HCT116 (cell line): Measurements from ENCODE around the gene SPATA6. TPM values are rescaled to one million over a fixed set of nuclear protein-coding genes. Genes with fewer than 3 reads are reported as not detected.

Source experiments
- ATAC-seq: fragments of 200-7000 bp; cut with Tn5 transposase; 2 replicates; pipeline ENCODE4 v1.9.1; 2020; ENCODE audit warnings: mild to moderate bottlenecking, moderate library complexity
- BruUV-seq: library from RNA; stranded (reverse); fragments of 400-500 nt; replicated peaks from 2 replicates; lab custom pipeline; 2021; lab: Mats Ljungman, UMichigan
- CTCF ChIA-PET: fragments of 300-600 bp; sonication (Branson Sonifier 250); formaldehyde crosslinking; loops from one replicate; lab custom pipeline; 2021; ENCODE audit warnings: antibody characterized with exemption; lab: Charles Lee
- POLR2A ChIA-PET: fragments of 300-600, 350-600 bp; sonication (Branson Sonifier 250); formaldehyde crosslinking; loops from one replicate; lab custom pipeline; 2021; ENCODE audit warnings: antibody characterized with exemption; lab: Charles Lee
- RAD21 ChIA-PET, 2 experiments: fragments of 300-600 bp; sonication (Branson Sonifier 250); formaldehyde crosslinking; loops; one replicate each; lab custom pipeline; 2023; ENCODE audit warnings: low total read pairs in 2 of 2; ENCODE audit not compliant: uncharacterized antibody in 2 of 2, unreplicated experiment in 2 of 2, low non-redundant PET in 1 of 2; lab: Charles Lee
- DNase-seq: peaks from one replicate; pipeline ENCODE4 v3.0.0-alpha.2; 2010; ENCODE audit warnings: low read depth, low spot score
- H2AFZ ChIP-seq: fragments of 200-600 bp; shearing (Covaris generic), sonication (generic); 2 replicates; pipeline ENCODE4 v1.6.1; 2017; ENCODE audit warnings: low read depth, mixed run types, mixed read lengths, antibody characterized with exemption, low read length; ENCODE audit not compliant: poor library complexity, severe bottlenecking
- H3K27ac ChIP-seq: 2 replicates; pipeline ENCODE4 v1.5.1; 2012; ENCODE audit warnings: low read depth, low read length
- H3K27me3 ChIP-seq: fragments of 200-600 bp; sonication (generic); 2 replicates; pipeline ENCODE4 v1.6.1; 2016; ENCODE audit warnings: mixed run types, low read length, mixed read lengths; ENCODE audit not compliant: insufficient read depth
- H3K36me3 ChIP-seq, 2 experiments: fragments of 200-500 bp in 1 of 2; fragments of 200-600 bp in 1 of 2; sonication (Bioruptor generic) in 1 of 2; sonication (generic) in 1 of 2; 2 replicates each; pipeline versions ENCODE4 v1.5.1 to v1.6.1; 2014 to 2016; ENCODE audit warnings: low read length in 2 of 2, inconsistent platforms in 1 of 2, mixed read lengths in 1 of 2, mixed run types in 1 of 2; ENCODE audit not compliant: insufficient read depth in 2 of 2, control insufficient read depth in 1 of 2
- H3K4me1 ChIP-seq, 2 experiments: fragments of 200-600 bp in 1 of 2; sonication (generic) in 1 of 2; 2 replicates each; pipeline versions ENCODE4 v1.5.1 to v1.6.1; 2012 to 2017; ENCODE audit warnings: low read length in 2 of 2, inconsistent platforms in 1 of 2, mild to moderate bottlenecking in 1 of 2, mixed read lengths in 1 of 2, mixed run types in 1 of 2, moderate library complexity in 1 of 2; ENCODE audit not compliant: insufficient read depth in 2 of 2, control insufficient read depth in 1 of 2
- H3K4me2 ChIP-seq: fragments of 200-600 bp; sonication (generic); 2 replicates; pipeline ENCODE4 v1.6.1; 2017; ENCODE audit warnings: mixed run types, low read length, mixed read lengths
- H3K4me3 ChIP-seq, 2 experiments: fragments of 200-600 bp in 1 of 2; sonication (generic) in 1 of 2; replicated peaks in 1 of 2; 2 replicates each; pipeline ENCODE4 v1.5.1; 2011 to 2016; ENCODE audit warnings: low read length in 2 of 2, control low read depth in 1 of 2, low read depth in 1 of 2, mild to moderate bottlenecking in 1 of 2, mixed read lengths in 1 of 2, mixed run types in 1 of 2
- H3K79me2 ChIP-seq: fragments of 200-600 bp; sonication (generic); 2 replicates; pipeline ENCODE4 v1.6.1; 2017; ENCODE audit warnings: mild to moderate bottlenecking, mixed run types, low read length, moderate library complexity, mixed read lengths; ENCODE audit not compliant: insufficient read depth
- H3K9ac ChIP-seq: fragments of 200-600 bp; sonication (generic); 2 replicates; pipeline ENCODE4 v1.6.1; 2016; ENCODE audit warnings: low read length, mixed read lengths
- H3K9me2 ChIP-seq: fragments of 200-600 bp; sonication (generic), shearing (Covaris generic); 2 replicates; pipeline ENCODE4 v1.6.1; 2017; ENCODE audit warnings: mixed run types, mild to moderate bottlenecking, moderate library complexity; ENCODE audit not compliant: insufficient read depth
- H3K9me3 ChIP-seq, 2 experiments: fragments of 200-500 bp in 1 of 2; fragments of 200-600 bp in 1 of 2; sonication (Bioruptor generic) in 1 of 2; sonication (generic) in 1 of 2; 2 replicates each; pipeline ENCODE4 v1.6.1; 2014 to 2017; ENCODE audit warnings: low read length in 2 of 2, mixed read lengths in 2 of 2, inconsistent platforms in 1 of 2, low read depth in 1 of 2, mild to moderate bottlenecking in 1 of 2, mixed run types in 1 of 2, moderate library complexity in 1 of 2; ENCODE audit not compliant: control insufficient read depth in 1 of 2, insufficient read depth in 1 of 2
- H4K20me1 ChIP-seq: fragments of 200-600 bp; sonication (generic), shearing (Covaris generic); 2 replicates; pipeline ENCODE4 v1.6.1; 2017; ENCODE audit warnings: mixed run types, mild to moderate bottlenecking, moderate library complexity; ENCODE audit not compliant: insufficient read depth
- CBX3 ChIP-seq: IDR thresholded peaks from 2 replicates; pipeline ENCODE4 v1.6.1; 2012; ENCODE audit warnings: low read depth
- CEBPB ChIP-seq: IDR thresholded peaks from 2 replicates; pipeline ENCODE4 v1.6.1; 2012; ENCODE audit warnings: low read depth
- CTCF ChIP-seq, 3 experiments: fragments of 200-600 bp in 1 of 3; sonication (generic) in 1 of 3; IDR thresholded peaks in 2 of 3; conservative IDR thresholded peaks in 1 of 3; 2 replicates each; pipeline ENCODE4 v1.5.1; 2012 to 2017; ENCODE audit warnings: low read depth in 2 of 3, low read length in 2 of 3, antibody characterized with exemption in 1 of 3, borderline replicate concordance in 1 of 3, control low read depth in 1 of 3, mild to moderate bottlenecking in 1 of 3, mixed read lengths in 1 of 3, mixed run types in 1 of 3, moderate library complexity in 1 of 3; ENCODE audit not compliant: insufficient read depth in 1 of 3
- EGR1 ChIP-seq: IDR thresholded peaks from 2 replicates; pipeline ENCODE4 v1.6.1; 2012; ENCODE audit warnings: low read depth
- ELF1 ChIP-seq: IDR thresholded peaks from 2 replicates; pipeline ENCODE4 v1.6.1; 2012; ENCODE audit warnings: low read depth, borderline replicate concordance
- EZH2 ChIP-seq: fragments of 200-600 bp; sonication (generic); IDR thresholded peaks from 2 replicates; pipeline ENCODE4 v1.6.1; 2017; ENCODE audit warnings: antibody characterized with exemption, mixed run types
- EZH2phosphoT487 ChIP-seq: fragments of 200-600 bp; IDR thresholded peaks from 2 replicates; pipeline ENCODE4 v1.6.1; 2018; ENCODE audit warnings: antibody characterized with exemption, borderline replicate concordance
- FOSL1 ChIP-seq: IDR thresholded peaks from 2 replicates; pipeline ENCODE4 v1.6.1; 2012; ENCODE audit warnings: low read depth
- POLR2A ChIP-seq: IDR thresholded peaks from 2 replicates; pipeline ENCODE4 v1.7.0; 2011; ENCODE audit warnings: borderline replicate concordance; ENCODE audit not compliant: insufficient read depth, insufficient read length; ENCODE audit errors: extremely low read depth
- RAD21 ChIP-seq: IDR thresholded peaks from 2 replicates; pipeline ENCODE4 v1.6.1; 2012; ENCODE audit warnings: low read depth, mild to moderate bottlenecking
- SP1 ChIP-seq: IDR thresholded peaks from 2 replicates; pipeline ENCODE4 v1.6.1; 2012; ENCODE audit warnings: low read depth
- SRF ChIP-seq: IDR thresholded peaks from 2 replicates; pipeline ENCODE4 v1.6.1; 2012; ENCODE audit warnings: low read depth
- ZFX ChIP-seq: fragments of 450-650 bp; IDR thresholded peaks from 2 replicates; pipeline ENCODE4 v1.6.1; 2017
- ZNF274 ChIP-seq: fragments of 200-500 bp; sonication (Bioruptor generic); IDR thresholded peaks from 2 replicates; pipeline ENCODE4 v1.6.1; 2014; ENCODE audit warnings: mild to moderate bottlenecking, low read depth, low read length, inconsistent platforms
- intact Hi-C: fragments of 100-400 bp; cut with micrococcal nuclease; formaldehyde crosslinking; loops from 2 replicates; pipeline ENCODE4 v1.10.0; 2022
- total RNA-seq: library from RNA; stranded (reverse); gene quantifications from one replicate; pipeline ENCODE4 v1.2.1, GENCODE V29; 2021; ENCODE audit not compliant: unreplicated experiment
- TF ChIP-seq, protein P1 (sequence below): IDR thresholded peaks from 2 replicates; pipeline ENCODE4 v1.6.1; 2012
- TF ChIP-seq, protein P2 (sequence below): IDR thresholded peaks from 2 replicates; pipeline ENCODE4 v1.6.1; 2012; ENCODE audit warnings: low read depth
- TF ChIP-seq, protein P3 (sequence below): IDR thresholded peaks from 2 replicates; pipeline ENCODE4 v1.6.1; 2012

SPATA6 gene
- total RNA-seq, 1 experiment from 2014 or later = 8.6 TPM

GRCh38 chr1:48374785-48375184 is 97.2 kb downstream of the SPATA6 start:
- Histone ChIP-seq H2AFZ (no peak overlapping the region), H3K4me3 (no peak overlapping the region)
- CTCF ChIA-PET = no interaction called here

DNA sequence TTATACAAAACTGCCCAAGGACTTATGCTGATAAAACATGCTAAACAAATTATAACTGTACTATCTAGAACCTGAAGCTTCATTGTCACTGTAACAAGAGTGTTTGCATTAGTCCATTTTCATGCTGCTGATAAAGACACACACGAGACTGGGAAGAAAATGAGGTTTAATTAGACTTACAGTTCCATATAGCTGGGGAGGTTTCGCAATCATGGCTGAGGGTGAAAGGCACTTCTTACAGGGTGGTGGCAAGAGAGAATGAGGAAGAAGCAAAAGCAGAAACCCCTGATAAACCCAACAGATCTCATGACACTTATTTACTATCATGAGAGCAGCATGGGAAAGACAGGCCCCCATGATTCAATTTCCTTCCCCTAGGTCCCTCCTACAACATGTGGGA is 100.4 kb downstream of the SPATA6 start:
- no TSS peak for BruUV-seq
- RAD21 ChIA-PET = no interaction called here
- H3K27me3 ChIP-seq = no peaks in the 10 kb centered on the region
- intact Hi-C loops = no loop called here
- DNase-seq = no peak
- H3K79me2 ChIP-seq = no peaks in the 10 kb centered on the region
- TF ChIP-seq ELF1 (no peak), EGR1 (no peak), RAD21 (no peak), EZH2 (no peak), FOSL1 (no peak), POLR2A (no peak), CTCF (IDR thresholded peaks at IDR 0.05 in 2 of 3, conservative IDR thresholded peaks at IDR 0.05 in 1 of 3; ENCODE audit: borderline replicate concordance in 1 of 3, insufficient read depth in 1 of 3, low read depth in 2 of 3, low read length in 2 of 3) (no peak), CBX3 (no peak), EZH2phosphoT487 (no peak), SRF (no peak), SP1 (no peak), ZFX (no peak), ZNF274 (no peak), CEBPB (no peak)
- TF ChIP-seq, protein P1, sequence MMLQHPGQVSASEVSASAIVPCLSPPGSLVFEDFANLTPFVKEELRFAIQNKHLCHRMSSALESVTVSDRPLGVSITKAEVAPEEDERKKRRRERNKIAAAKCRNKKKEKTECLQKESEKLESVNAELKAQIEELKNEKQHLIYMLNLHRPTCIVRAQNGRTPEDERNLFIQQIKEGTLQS = no peak
- TF ChIP-seq, protein P2, sequence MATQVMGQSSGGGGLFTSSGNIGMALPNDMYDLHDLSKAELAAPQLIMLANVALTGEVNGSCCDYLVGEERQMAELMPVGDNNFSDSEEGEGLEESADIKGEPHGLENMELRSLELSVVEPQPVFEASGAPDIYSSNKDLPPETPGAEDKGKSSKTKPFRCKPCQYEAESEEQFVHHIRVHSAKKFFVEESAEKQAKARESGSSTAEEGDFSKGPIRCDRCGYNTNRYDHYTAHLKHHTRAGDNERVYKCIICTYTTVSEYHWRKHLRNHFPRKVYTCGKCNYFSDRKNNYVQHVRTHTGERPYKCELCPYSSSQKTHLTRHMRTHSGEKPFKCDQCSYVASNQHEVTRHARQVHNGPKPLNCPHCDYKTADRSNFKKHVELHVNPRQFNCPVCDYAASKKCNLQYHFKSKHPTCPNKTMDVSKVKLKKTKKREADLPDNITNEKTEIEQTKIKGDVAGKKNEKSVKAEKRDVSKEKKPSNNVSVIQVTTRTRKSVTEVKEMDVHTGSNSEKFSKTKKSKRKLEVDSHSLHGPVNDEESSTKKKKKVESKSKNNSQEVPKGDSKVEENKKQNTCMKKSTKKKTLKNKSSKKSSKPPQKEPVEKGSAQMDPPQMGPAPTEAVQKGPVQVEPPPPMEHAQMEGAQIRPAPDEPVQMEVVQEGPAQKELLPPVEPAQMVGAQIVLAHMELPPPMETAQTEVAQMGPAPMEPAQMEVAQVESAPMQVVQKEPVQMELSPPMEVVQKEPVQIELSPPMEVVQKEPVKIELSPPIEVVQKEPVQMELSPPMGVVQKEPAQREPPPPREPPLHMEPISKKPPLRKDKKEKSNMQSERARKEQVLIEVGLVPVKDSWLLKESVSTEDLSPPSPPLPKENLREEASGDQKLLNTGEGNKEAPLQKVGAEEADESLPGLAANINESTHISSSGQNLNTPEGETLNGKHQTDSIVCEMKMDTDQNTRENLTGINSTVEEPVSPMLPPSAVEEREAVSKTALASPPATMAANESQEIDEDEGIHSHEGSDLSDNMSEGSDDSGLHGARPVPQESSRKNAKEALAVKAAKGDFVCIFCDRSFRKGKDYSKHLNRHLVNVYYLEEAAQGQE = no peak
- TF ChIP-seq, protein P3, sequence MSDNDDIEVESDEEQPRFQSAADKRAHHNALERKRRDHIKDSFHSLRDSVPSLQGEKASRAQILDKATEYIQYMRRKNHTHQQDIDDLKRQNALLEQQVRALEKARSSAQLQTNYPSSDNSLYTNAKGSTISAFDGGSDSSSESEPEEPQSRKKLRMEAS = no peak
- TF ChIP-seq, all 23 proteins: peak for 0
- ChIA-PET CTCF (no interaction called here), POLR2A (no interaction called here)
- Histone ChIP-seq H2AFZ (no peak overlapping the region), H3K4me3 (no peak overlapping the region), H3K9me3 (no peaks in the 10 kb centered on the region), H3K27ac (no peak overlapping the region), H3K4me1 (no peaks in the 10 kb centered on the region), H4K20me1 (no peaks in the 10 kb centered on the region), H3K9me2 (no peaks in the 10 kb centered on the region), H3K9ac (no peak overlapping the region), H3K36me3 (no peaks in the 10 kb centered on the region), H3K4me2 (no peak overlapping the region)
- no peak for ATAC-seq

More at GRCh38 chr1:48374785-48375184, 97.2 kb downstream of the SPATA6 start:
- Histone ChIP-seq H3K36me3 (no peaks in the 10 kb centered on the region), H3K27me3 (no peaks in the 10 kb centered on the region), H3K9ac (no peak overlapping the region), H3K9me3 (no peaks in the 10 kb centered on the region), H4K20me1 (no peaks in the 10 kb centered on the region), H3K79me2 (no peaks in the 10 kb centered on the region), H3K4me2 (no peak overlapping the region), H3K27ac (no peak overlapping the region), H3K4me1 (no peaks in the 10 kb centered on the region), H3K9me2 (no peaks in the 10 kb centered on the region)
- no peak for ATAC-seq
- no peak for DNase-seq
- no peak for TF ChIP-seq EZH2
- no peak for TF ChIP-seq ZNF274
- RAD21 ChIA-PET = no interaction called here
- POLR2A ChIA-PET = no interaction called here
- no TSS peak for BruUV-seq
- intact Hi-C loops = no loop called here
